ENCODE measurements around the gene ABCC4.

DNA sequence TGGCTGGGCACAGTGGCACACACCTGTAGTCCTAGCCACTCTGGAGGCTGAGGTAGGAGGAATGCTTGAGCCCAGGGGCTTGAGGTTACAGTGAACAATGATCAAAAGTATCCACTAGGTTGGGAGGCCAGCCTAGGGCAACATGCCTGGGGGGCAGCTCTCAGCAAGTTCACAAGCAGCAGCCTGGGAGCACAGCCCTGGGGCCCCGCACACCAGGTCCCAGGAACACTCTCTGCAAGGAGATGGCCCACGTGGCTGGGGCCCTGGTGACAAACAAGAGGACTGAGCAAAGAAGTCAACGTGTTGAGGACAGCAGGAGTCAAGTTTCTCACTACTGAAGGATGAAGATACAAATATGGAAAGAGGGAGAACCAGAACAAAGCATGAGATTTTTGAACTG, 39.3 kb downstream of the ABCC4 start:
- no peak for TF ChIP-seq EZH2 (IDR thresholded peaks at IDR 0.05)
- TF ChIP-seq POLR2AphosphoS5 (IDR thresholded peaks at IDR 0.05; ENCODE audit: borderline replicate concordance, low read depth, low read length), result no peak
- no peak for TF ChIP-seq FOXP2 (optimal IDR thresholded peaks at IDR 0.05; ENCODE audit: control extremely low read depth, extremely low read length, insufficient read depth)

Measured in SK-N-MC (cell line).